K562 (cell line): ENCODE measurements around the gene COL4A2.

Source experiments
- ATF6 ChIP-seq: sonication (generic); formaldehyde crosslinking; IDR thresholded peaks from 2 replicates; pipeline ENCODE4 v1.4.0; 2020; ENCODE audit warnings: mild to moderate bottlenecking, missing genetic modification reagents
- CREB1 ChIP-seq, 2 experiments: sonication (generic) in 1 of 2; formaldehyde crosslinking in 1 of 2; IDR thresholded peaks; 2 replicates each; pipeline versions ENCODE4 v1.6.1 to v1.8.0; 2012 to 2022; ENCODE audit warnings: inconsistent platforms in 1 of 2, mild to moderate bottlenecking in 1 of 2, missing genetic modification reagents in 1 of 2, moderate library complexity in 1 of 2
- CTCF ChIP-seq, 3 experiments: IDR thresholded peaks in 2 of 3; conservative IDR thresholded peaks in 1 of 3; 2 replicates each; pipeline ENCODE4 v1.5.1; 2011 to 2012; ENCODE audit warnings: low read length in 3 of 3, mild to moderate bottlenecking in 3 of 3, control low read depth in 2 of 3, improper control_type of control experiment in 1 of 3, inconsistent platforms in 1 of 3, low read depth in 1 of 3, mixed read lengths in 1 of 3, moderate library complexity in 1 of 3; ENCODE audit not compliant: insufficient read depth in 2 of 3
- FOXM1 ChIP-seq, 2 experiments: fragments of 450-650 bp in 1 of 2; sonication (generic) in 1 of 2; formaldehyde crosslinking in 1 of 2; IDR thresholded peaks; 2 replicates each; pipeline versions ENCODE4 v1.6.1 to v1.9.0; 2017 to 2022; ENCODE audit warnings: low read depth in 2 of 2, mild to moderate bottlenecking in 2 of 2, missing genetic modification reagents in 1 of 2, moderate library complexity in 1 of 2
- GABPA ChIP-seq: fragments of 200-800 bp; sonication (Bioruptor generic); conservative IDR thresholded peaks from 2 replicates; pipeline ENCODE4 v1.6.1; 2016; ENCODE audit warnings: low read depth, missing genetic modification characterization, missing compliant biosample characterization
- GATA2 ChIP-seq: sonication (generic); formaldehyde crosslinking; IDR thresholded peaks from 2 replicates; pipeline ENCODE4 v1.4.0; 2020; ENCODE audit warnings: mild to moderate bottlenecking, missing genetic modification reagents
- HBP1 ChIP-seq: fragments of 450-650 bp; formaldehyde crosslinking; IDR thresholded peaks from 2 replicates; pipeline ENCODE4 v1.4.0; 2022; ENCODE audit warnings: missing genetic modification characterization
- MAX ChIP-seq: sonication (generic); formaldehyde crosslinking; IDR thresholded peaks from 2 replicates; pipeline ENCODE4 v1.9.0; 2022; ENCODE audit warnings: mild to moderate bottlenecking, missing genetic modification reagents
- POLR2G ChIP-seq: fragments of 200-400 bp; formaldehyde crosslinking; IDR thresholded peaks from 2 replicates; pipeline ENCODE4 v1.6.1; 2017; ENCODE audit warnings: low read depth, mild to moderate bottlenecking, antibody characterized with exemption, low read length, moderate library complexity
- SNAPC5 ChIP-seq: fragments of 250-450 bp; sonication (Bioruptor Pico); IDR thresholded peaks from 2 replicates; pipeline ENCODE4 v1.8.0; 2021; ENCODE audit warnings: moderate library complexity, mild to moderate bottlenecking, inconsistent platforms
- TOE1 ChIP-seq, 2 experiments: fragments of 450-650 bp in 1 of 2; sonication (generic) in 1 of 2; formaldehyde crosslinking in 1 of 2; IDR thresholded peaks; 2 replicates each; pipeline versions ENCODE4 v1.7.1 to v1.8.0; 2016 to 2022; ENCODE audit warnings: borderline replicate concordance in 2 of 2, mild to moderate bottlenecking in 2 of 2, antibody characterized with exemption in 1 of 2, inconsistent platforms in 1 of 2, low read depth in 1 of 2, missing genetic modification reagents in 1 of 2, moderate library complexity in 1 of 2
- ZFX ChIP-seq: sonication (generic); formaldehyde crosslinking; IDR thresholded peaks from 2 replicates; pipeline ENCODE4 v1.8.0; 2022; ENCODE audit warnings: mild to moderate bottlenecking, missing genetic modification reagents, moderate library complexity

- no peak for TF ChIP-seq FOXM1 (IDR thresholded peaks at IDR 0.05; ENCODE audit: low read depth)
- TF ChIP-seq FOXM1 (CRISPR knock-in tag; IDR thresholded peaks at IDR 0.05; ENCODE audit: low read depth), result no peak
- no peak for TF ChIP-seq ATF6 (CRISPR knock-in tag)
- no peak for TF ChIP-seq POLR2G
- TF ChIP-seq GATA2 (CRISPR knock-in tag), result no peak
- TF ChIP-seq CTCF (IDR thresholded peaks at IDR 0.05 in 2 of 3, conservative IDR thresholded peaks at IDR 0.05 in 1 of 3; ENCODE audit: insufficient read depth in 2 of 3, low read depth in 1 of 3, low read length in 3 of 3), result no peak
- no peak for TF ChIP-seq MAX (CRISPR knock-in tag)
- TF ChIP-seq TOE1 (IDR thresholded peaks at IDR 0.05; ENCODE audit: borderline replicate concordance), result no peak
- no peak for TF ChIP-seq TOE1 (CRISPR knock-in tag; IDR thresholded peaks at IDR 0.05; ENCODE audit: borderline replicate concordance, low read depth)
- TF ChIP-seq HBP1 (CRISPR knock-in tag), result no peak
- TF ChIP-seq ZFX (CRISPR knock-in tag), result no peak
- no peak for TF ChIP-seq GABPA (tag)
- TF ChIP-seq CREB1 (IDR thresholded peaks at IDR 0.05), result no peak
- no peak for TF ChIP-seq CREB1 (CRISPR knock-in tag; IDR thresholded peaks at IDR 0.05)
- no peak for TF ChIP-seq SNAPC5 (CRISPR knock-in tag)
These were observed 32.4 kb upstream of the COL4A2 start for GRCh38 chr13:110274687-110275086.
